Measurements from ENCODE around the gene ADPRS.

The ADPRS gene

DNA sequence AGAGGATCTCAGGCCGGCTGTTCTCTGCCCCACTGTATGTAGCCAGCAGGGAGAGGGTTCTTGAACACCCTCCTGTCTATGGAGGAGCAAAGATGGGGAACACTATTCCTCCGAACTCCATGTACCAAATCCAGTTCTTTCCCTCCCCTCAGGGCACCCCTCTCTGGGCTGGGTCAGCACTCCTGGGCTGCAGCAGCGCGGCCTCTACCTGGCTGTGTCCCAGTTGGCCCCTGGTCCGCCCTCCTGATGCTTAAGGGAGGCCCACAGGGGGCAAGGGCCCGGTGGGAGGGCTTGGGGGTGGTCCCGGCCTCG, 471 bp upstream of the ADPRS start:
- DNase-seq = no peak

DNA sequence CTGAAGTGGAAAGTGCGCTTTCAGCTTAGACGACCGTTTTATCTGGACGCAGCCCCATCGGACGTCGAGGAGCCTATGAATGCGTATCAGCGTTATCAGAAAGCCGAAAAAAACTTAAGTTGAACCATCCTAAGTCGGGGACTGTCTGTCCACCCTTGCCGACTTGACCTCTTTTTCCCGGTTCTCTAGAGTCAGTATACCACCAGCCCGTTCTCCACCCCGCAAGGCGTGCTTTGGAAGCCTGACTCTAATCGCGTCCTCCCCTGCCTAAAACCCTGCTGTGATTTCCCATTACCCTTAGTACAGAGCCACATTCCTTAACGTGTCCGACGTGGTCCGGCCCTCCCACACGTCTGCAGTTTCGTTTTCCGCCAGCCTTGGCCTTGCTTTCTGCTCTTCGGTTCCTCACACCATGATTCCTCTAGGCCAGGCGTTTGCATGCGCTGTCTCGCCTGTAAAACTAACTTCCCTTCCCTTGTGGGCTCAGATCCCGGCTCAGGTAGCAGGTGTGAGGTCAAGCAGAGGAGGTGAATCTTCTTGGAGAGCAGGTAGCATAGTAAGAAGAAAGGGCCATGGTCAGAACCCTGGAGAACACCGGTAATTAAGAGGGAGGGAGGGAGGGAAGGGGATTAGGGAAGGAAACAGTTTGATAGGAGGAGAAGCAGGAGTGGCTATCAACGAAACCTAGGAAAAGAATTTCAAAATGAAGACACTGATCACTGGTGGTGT, 865 bp downstream of the ADPRS start:
- no peak for DNase-seq

DNA sequence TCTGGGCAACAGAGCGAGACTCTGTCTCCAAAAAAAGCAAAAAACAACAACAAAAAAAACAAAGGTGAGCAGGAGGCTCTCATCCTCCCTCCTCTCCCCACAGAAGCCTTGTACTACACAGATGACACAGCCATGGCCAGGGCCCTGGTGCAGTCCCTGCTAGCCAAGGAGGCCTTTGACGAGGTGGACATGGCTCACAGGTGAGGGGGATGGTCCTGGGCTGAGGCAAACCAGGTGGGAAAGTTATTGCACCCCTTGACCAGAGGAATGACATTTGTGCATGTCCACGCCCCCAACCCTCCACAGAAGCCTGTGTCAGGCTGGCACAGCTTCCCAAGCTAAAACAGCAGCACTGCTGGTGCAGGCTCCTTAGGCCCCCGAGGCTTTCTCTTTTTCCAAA, 2.4 kb downstream of the ADPRS start:
- no peak for DNase-seq

DNA sequence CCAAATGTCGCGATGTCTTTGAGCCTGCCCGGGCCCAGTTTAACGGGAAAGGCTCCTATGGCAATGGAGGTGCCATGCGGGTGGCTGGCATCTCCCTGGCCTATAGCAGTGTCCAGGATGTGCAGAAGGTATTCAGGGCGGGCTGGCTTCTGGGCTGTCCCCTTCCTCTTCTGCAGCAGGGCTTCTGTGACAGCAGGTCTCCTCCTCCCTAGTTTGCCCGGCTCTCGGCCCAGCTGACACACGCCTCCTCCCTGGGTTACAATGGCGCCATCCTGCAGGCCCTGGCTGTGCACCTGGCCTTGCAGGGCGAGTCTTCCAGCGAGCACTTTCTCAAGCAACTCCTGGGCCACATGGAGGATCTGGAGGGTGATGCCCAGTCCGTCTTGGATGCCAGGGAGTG, 3.0 kb downstream of the ADPRS start:
- no peak for DNase-seq

DNA sequence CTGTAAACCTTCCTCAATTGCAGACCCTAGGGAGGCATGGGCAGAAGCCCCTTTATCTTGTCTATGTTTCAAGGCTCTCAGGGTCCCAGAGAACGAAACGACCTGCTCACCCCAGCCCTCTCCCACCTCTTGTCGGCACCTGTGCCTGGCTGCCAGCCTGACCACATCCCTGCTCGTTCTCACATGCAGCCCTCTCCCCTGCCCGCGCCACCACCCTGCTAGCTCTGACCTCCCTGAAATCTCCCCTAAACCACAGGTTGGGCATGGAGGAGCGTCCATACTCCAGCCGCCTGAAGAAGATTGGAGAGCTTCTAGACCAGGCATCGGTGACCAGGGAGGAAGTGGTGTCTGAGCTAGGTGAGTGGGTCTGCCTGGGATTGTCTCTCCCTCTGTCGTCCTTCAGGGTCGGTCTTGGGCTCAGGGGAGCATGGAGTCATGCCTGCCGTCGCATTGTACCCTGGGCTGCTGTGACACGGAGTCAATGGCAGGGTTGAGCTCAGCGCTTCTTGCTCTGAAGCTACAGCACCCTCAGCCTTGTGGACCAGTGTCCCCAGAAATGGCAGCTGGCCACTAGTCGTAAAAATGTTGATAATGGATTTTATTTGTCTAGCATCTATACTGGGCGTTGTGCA, 3.6 kb downstream of the ADPRS start:
- DNase-seq = no peak

DNA sequence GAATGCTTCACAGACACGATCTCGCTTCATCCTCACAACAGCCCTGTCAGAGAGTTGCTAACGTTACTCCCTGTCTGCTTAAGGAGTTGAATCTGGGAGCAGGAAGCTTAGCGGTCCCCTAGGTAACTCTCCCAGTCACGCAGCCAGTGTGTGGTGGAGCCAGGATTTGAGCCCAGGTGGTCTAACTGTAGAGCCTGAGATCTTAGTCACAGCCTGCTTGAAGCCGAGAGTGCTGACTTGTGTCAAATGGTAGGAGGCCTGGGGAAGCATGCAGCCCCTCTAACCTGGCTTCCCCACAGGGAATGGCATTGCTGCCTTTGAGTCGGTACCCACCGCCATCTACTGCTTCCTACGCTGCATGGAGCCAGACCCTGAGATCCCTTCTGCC, 4.1 kb downstream of the ADPRS start:
- DNase-seq = no peak

DNA sequence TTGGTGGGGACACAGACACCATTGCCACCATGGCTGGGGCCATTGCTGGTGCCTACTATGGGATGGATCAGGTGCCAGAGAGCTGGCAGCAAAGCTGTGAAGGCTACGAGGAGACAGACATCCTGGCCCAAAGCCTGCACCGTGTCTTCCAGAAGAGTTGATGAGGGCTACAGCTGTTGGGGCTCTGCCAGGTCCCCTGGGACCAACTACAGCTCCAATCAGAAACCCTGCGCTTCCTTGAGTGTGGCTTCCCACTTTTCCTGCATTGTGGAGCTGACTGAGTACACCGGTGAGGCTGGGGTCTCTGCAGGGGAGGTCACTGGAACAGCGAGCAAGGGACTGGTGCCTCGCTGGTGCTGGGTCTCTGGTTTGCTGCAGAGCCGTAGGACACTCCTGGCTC, 4.5 kb downstream of the ADPRS start:
- DNase-seq = no peak

DNA sequence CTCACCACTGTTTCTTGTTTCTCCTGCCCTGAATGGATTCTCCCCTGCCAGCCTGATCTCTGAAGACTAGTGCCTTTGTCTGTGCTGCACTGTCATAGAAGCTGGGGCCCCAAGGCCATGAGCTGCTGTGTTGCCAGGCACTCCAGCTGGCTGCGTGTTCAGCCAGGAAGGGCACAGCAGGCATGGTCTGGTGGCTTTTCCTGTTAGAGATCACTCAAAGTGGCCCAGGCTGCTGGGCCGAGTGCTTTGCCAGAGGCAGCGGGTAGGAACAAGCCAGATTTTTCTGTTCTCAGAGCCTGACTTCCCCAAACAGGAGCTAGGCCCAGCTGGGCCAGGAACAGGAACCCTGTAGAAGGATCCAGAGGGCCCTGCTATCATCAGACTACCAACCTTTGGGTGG, 5.2 kb downstream of the ADPRS start:
- no peak for DNase-seq

DNA sequence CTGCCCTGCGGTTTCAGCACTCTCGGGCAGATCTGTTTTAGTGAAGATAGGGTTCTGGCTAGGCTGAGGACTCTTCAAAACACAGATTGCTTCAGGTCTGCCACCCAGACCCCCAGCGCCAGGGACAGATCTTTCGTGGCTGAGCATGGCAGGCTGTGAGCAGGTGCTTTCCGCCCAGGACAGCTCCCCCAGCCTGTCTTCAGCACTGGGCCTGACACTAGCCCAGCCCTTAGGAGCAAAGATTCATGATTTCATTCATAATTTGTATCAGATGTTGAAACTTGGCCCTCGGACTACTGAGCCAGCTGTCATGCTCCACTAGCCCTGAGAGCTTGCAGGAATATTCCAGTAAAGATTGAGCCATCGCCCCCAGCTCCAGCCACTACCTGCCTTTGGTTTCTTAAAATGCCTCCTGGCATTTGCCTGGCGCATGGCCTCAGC, 5.9 kb downstream of the ADPRS start:
- no peak for DNase-seq

DNA sequence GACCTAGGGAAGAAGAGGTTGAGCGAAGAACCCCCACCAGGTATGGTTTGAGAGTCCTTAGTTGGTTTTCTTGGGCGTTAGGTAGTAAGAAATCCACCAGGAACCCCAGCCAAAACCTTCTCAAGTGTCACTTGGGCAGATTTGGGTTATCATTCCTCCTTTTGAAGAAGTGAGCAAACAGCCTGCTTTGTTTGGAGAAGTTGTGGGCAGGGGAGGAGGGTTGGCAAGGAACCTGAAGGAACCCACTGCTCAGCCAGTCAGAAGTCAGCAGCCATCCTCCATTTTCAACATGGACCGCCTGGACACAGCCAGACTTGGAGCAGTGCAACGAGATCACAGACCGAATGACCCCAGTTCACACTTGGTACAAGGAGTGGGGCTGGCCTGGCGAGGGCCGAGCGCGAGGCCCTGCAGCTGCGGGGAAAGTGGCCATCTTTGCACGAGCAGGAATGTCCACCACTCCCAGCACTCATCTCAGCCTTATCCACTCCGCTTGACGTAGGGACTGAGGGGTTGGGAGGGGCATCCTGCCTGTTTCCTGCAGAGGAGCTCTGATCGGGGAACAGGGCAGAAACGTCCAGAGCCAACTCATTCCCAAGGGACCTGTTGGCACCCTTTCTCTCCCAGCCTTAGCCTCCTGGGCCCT, 7.2 kb downstream of the ADPRS start:
- DNase-seq = no peak

DNA sequence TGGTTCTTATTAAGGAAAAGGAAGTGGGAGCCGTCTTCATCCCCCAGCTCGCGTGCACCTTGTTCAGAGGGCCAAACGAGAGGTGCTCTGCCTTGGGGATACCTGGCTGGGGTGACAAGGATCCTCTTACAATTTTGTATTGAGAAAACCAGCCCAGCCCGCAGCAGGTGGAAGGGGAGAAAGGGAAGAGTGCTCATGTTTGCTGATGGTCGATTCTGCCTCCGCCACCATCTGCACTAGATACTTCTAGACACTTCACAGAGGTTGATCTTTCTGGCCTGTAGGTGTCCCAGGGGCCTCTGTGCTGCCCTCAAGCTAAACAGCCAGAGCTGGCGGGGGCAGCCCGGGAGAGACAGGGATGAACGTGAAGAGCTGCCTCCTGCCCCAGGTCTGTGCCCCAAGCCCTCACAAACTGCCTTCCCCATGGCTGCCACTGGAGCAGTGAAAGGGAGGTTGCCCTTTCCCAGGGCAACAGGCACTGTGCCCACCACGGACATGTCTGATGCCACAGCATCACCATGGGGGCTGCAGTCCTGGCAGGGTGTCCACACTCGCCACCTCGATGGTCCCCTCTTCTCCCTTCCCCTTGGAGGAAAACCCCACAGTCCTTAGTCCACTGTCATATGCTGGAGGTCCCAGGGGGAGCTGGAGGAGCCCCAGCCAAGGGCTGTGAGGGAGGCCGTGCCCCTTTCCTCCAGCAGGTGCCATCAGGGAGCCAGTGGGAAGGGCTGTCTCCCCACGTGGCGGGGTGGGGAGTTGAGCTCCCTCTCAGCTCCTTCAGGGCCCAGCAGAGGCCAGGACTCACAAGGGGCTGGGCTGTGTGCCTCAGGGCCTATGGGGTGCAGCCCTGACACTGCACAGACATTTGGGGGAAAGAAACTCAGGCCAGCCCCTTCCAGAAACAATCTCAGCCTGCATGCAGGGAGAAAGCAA, 8.1 kb downstream of the ADPRS start:
- DNase-seq = no peak

DNA sequence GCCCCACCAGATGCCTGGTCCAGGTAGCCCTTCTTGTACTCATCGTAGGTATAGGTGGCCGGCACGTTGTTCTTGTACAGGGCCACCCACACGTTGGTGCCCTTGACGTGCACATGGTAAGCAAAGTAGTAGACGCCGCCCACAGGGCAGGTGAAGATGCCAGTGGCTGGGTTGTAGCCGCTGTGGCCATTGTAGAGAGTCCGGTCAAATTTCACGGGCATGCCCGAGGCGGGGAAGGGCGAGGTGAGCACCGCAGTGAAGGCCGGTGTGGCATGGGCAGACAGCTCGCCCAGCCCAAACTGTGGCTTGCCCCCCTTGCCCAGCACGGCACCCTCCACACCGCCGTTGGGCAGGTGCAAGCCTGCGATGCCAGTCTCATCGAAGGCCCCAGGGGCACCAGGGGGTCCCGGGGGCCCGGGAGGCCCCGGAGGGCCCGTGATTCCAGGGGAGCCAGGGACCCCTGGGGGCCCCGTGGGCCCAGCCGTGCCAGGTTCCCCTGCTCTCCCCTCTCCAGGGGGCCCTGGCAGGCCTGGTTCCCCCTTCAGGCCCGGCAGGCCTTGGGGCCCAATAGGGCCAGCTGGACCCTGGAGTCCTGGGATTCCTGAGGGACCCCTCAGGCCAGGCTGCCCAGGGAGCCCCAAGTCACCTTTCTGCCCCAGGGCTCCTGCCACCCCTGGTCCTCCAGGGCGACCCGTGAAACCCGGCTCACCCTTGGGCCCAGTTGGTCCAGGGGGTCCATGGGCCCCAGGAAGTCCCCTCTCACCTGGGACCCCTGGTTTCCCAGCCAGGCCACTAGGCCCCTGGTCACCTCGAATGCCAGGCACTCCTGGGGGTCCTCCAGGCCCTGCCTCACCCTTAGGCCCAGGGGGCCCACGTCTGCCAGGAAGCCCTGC, 9.2 kb downstream of the ADPRS start:
- no peak for DNase-seq

DNA sequence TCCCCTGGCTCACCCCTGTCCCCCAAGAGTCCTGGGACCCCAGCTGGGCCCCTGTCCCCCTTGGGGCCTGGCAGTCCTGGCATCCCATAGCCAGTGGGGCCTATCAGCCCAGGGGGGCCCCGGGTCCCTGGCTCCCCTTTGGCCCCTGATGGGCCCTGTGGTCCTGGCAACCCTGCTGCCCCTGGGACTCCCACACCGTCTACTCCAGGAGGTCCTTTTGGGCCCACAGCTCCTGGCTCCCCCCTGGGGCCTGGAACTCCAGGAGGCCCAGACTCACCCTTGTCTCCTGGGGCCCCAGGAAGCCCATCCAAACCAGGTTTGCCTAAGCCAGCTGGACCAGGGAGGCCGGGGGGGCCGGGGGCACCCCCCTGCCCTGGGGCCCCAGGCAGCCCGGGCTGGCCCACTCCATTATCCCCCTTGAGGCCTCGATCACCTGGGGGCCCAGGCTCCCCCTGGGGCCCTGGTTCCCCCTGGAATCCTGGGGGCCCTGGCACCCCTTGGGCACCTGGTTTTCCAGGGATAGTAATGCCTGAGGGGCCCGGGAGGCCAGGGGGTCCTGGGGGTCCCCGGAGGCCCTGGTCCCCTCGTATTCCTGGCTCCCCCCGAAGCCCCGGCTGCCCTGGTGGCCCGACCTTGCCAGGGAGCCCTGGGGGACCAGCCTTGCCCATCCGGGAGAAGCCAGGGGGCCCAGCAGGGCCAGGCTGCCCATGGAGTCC, 10.1 kb downstream of the ADPRS start:
- no peak for DNase-seq

DNA sequence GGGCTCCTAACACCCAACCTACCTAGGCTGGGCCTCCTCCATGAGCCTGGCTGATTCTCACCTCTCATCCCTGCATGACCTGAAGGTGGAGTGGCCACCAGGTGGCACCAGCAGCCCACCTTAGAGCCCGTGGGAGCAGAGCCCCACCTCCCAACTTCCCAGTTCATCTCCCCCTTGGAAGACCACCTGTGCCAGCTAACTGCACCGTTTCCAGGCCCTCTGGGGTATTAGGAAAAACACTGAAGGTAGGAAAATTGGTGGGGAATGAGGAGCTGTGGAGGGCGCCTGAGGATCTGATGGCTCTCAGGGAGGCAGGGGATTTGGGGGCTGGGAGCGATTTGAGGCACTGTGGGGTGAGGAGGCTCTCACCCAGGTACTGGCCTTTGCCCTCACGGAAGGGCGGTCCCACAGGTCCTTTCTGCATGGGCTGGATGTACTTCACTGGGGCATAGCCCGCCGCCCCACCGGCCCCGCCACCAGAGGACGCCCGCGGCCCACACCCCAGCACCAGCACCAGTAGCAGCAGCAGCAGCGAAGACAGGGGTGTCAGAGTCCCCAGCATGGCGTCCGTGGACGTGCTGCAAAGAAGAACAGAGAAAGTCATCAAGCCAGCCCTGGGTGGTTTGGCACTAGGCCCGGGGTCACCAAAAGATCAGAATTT, 11.1 kb downstream of the ADPRS start:
- DNase-seq = peak; percentile 39 to 73 (median 62)

DNA sequence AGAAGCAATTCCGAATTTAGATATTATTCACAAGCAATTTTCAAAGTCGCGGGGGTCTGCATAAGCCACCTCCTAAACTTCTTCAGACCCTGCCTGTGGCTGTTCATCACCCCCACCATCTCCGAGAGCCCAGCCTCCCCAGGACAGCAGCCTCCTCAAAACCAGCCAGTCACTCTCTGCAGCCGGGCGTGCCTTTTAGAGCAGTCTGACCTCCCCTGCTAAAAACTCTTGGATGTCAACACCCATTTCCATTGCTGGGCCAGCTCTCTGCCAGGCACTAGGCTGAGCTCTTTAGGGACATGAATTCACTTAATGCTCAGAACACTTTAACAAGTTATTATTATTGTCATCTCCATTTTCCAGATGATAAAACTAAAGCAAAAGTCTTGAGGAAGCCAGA, 11.7 kb downstream of the ADPRS start:
- no peak for DNase-seq

DNA sequence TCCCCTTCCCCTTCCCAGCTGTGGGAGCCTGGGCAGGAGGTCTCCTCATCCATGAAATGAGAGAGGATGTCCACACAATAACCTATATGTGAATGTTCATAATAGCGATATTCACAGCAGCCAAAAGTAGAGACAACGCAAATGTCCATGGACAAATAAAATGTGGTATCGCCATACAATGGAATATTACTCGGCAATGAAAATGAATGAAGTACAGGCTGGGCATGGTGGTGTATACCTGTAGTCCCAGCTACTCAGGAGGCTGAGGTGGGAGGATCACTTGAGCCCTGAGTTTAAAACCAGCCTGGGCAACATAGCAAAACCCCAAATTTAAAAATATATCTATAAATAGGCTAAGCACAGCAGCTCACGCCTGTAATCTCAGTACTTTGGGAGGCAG, 12.9 kb downstream of the ADPRS start:
- DNase-seq = no peak

DNA sequence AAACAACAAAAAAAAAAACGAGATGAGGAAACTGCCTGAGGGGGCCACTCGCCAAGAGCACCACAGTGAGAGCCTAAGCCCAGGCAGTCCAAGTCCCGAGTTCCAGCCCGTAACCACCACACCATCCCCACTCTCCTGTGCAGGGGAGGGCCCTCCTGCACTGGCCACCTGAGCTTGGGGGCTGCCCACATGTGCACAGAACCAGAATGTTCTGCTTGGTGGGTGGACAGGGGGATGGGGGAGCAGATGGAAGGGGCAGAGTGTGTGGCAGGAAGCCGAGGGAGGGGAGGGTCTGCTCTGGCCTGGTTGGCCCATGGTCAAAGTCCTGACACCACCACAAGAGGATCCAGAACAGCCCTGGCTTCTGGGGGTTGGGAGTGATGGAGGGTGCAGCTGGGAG, 17.6 kb downstream of the ADPRS start:
- no peak for DNase-seq

DNA sequence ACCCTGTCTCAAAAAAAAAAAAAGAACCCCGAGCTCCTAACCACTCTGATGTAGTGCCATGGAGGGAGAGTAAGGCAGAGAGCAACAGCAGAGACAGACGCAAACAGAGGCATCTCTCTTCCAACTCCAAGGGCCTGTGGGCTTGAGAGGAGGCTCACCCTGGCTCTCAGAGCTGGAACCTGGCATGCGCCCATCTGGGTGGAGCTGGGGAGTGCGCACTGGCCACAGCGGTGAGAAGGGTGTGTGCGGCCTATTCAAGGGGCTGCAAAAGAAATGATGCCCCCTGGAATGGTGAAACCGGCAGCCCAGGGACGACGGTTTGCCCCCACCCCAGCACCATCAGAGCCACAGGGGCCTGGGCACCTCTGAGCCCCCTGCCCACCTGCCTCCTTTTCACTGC, 18.7 kb downstream of the ADPRS start:
- DNase-seq = no peak

DNA sequence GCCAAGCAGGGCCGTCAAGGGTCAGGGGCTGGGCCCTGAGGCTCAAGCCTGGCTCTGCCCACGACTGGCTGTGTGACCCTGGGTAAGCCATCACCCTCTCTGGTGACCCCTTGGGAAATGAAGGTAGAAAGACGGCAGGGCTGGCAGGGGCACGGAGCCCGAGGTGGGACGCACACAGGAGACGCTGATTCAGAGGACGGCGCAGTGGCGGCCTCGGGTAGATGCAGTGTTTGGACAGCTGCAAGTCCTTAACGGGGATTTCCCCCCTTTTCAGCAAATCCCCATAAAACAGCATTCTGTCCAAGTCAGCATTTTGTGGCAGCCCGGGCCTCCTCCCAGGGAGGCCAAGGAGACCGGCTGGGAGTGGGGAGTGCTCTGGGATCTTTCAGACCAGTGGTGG, 19.6 kb downstream of the ADPRS start:
- DNase-seq = no peak

DNA sequence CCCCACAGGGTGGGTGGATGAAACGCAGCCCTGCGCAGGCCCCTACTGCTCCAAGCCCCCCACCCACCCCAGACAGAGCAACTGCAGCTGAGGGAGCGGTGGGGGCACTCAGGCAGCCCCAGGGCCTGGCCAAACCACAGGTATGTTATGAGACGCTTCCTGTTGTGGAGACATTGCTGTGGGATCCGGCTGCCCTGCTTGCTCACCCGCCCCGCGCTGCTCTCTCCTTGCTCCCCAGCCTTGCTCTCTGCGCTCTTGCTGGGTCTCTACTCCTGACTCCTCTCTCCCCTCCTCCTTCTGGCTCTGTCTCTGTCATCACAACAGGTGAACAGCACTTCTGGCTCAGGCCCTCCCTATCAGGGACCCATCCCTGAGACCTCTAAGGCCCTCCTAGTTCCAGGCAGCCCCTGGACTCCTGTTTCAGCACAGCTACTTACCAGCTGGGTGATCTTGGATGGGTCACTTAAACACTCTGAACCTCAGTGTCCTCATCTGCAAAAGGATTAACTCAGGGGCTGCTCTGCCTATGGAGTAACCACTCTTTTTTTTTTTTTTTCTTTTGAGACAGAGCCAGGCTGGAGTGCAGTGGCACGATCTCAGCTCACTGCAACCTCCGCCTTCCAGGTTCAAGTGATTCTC, 20.5 kb downstream of the ADPRS start:
- DNase-seq = peak in 2 of 4 experiments; percentile 46 to 50

DNA sequence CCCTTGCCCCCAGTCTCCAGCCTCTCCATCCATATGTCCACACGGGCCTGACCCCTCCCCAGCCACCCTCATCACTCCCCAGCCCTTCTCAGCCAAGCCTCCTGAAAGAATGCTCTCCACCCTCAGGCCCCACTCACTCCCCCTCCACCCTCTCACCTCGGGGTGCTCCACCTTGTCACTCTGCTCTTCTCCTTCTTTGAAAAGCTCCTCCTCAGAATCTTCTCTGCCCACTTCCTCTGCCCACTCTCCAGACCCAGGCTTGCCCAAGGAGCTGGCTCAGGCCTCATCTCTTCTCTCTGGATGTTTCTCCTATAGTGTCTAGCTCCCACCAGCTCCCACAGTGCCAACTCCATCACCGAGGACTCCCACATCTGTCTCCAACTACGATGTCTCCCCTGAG, 22.5 kb downstream of the ADPRS start:
- DNase-seq = no peak
